ENCODE data around the gene MMEL1.
"Not testable (repeated sequence)": the region's sequence is repeated elsewhere in the genome, so short reads cannot be mapped to it uniquely, and the experiment has no call there.

MMEL1 gene

DNA sequence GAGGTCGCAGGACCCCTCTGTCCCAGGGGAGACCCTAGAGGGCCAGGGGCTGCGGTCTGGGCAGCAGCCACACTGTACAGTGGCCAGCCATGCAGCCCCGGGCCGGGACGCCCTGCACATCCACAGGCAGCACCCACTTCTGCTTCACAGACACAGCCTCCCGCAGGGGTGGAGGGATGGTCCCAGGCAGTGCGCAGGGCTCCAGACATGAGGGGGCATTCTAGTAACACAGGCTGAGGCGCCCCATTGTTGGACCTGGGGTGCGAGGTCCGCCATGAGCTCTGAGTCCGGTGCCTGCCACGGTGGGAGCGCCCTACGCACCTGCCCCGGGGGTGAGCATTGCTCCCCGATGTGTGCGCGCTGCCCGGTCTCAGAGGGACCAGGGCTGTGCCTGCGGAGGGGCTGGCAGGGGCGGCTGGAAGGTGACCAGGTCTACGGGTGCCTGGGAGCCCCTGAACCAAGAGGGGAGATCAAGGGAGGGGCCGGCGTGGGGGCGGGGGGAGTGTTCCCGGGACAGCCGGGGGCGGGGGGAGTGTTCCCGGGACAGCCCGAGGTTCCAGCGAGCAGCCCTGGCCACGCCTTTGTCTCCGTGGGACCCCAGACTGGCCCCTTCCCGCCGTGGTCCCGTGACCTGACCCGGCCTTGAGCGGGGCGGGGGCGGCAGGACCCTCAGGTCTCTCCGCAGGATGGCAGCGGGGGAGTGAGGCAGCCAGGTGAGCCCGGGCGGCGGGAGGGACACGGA lies 4.5 kb downstream of the MMEL1 start:
- DNase-seq: no peak

DNA sequence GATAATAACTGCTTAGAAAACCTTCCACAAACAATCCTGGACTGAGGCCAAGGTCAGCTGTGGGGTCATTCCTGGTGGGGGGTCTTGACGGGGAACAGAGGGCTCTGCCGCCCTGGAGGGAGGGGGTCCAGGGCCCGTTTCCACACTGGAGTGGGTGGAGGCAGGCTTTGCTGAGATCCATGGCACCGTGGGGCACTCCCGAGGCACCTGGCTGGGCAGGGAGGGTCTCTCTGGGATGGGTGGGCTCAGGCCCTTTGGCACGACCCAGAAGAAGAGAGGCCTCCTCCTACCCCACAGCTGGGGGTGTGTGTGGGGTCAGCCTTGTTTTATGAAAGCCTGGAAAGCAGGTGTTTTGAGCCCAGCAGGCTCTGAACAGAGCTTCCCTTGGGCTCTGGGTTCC lies 5.1 kb downstream of the MMEL1 start:
- no peak for DNase-seq

DNA sequence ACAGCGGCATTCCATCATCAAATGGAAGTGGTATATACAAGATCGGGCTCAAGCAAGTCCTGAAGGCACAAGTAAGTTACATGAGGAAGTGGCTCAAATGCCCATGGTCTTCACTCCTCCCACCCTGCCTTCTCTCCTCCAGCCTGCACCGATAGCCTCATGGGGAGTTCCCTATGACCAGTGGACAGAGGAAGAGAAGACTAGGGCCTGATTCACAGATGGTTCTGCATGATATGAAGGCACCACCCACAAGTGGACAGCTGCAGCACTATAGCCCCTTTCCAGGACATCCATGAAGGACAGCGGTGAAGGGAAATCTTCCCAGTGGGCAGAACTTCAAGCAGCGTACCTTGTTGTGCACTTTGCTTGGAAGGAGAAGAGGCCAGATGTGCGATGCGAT lies 7.1 kb downstream of the MMEL1 start:
- DNase-seq: not testable (repeated sequence)

DNA sequence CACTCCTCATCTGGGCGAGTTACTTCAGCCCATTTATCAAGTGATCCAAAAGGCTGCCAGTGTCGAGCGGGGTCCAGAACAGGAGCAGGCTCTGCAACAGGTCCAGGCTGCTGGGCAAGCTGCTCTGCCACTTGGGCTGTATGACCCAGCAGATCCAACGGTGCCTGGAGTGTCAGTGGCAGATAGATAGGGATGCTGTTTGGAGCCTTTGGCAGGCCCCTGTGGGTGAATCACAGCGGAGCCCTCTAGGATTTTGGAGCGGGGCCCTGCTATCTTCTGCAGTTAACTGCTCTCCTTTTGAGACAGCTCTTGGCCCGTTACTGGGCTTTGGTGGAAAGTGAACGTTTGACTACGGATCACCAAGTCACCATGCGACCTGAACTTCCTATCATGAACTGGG lies 7.5 kb downstream of the MMEL1 start:
- no peak for DNase-seq

DNA sequence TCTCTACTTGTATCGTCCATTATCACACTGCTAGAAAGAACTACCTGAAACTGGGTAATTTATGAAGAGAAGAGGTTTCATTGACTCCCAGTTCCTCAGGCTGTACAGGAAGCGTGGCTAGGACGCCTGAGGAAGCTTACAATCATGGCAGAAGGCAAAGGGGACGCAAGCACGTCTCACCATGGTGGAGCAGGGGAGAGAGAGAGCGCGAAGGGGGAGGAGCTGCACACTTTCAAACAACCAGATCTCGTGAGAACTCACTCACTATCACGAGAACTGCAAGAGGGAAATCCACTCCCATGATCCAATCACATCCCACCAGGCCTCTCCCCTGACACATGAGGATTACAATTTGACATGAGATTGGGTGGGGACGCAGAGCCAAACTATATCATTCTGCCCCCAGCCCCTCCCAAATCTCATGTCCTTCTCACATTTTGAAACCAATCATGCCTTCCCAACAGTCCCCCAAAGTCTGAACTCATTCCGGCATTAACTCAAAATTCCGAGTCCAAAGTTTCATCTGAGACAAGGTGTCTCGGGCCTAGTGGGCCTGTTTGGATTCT lies 8.0 kb downstream of the MMEL1 start:
- DNase-seq: no peak

DNA sequence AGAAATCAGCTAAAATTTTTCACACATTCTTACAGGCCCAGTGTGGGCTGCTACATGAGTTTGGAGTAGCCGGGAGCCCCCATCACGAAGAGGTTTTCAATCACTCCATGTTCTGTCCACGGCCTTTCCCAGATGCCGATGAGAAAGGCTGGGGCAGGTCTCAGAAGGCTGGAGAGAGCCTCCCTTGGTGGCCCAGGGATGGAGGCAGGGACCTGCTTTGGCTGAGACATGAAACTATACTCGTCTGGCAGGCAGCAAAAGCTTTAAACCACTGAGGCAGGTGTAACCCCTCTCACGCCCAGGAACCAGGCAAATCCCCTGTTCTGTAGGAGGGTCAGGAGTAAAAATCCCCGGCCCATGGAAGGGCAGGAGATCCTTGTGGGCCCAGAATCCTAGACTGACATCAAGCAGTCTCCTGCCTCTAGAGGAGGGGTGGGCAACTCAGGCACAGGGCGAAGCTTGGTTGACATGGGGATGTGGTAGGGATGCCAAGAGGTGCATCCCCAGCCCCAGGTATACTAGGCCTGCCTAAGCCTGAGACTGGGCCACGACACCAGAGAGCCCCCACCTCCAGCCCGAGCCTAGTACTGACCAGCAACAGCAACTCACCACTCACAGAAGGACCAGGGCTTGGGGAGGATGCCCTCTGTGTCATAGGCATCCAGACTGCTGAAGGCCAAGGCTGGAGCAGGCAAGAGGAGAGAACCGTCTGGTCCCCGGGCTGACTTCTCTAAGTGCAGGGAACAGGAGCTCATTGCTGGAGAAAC lies 9.1 kb downstream of the MMEL1 start:
- no peak for DNase-seq

DNA sequence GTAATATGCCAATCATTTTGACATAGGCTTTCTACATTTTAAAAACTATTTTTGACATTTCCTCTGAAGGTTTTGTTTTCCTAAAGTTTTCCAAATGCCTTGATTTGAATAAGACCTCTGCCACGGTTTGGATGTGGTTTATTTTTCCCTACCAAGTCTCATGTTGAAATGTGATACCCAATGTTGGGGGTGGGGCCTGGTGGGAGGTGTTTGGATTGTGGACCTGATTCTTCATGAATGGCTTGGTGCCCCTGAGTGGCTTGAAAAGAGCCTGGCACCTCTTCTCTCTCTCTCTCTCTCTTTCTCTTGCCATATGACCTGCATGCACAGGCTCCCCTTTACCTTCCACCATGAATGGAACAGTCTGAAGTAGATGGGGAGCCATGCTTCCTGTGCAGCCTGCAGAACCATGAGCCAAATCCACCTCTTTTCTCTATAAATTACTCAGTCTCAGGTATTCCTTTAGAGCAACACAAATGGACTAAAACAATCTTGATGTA lies 14.8 kb downstream of the MMEL1 start:
- DNase-seq: no peak

DNA sequence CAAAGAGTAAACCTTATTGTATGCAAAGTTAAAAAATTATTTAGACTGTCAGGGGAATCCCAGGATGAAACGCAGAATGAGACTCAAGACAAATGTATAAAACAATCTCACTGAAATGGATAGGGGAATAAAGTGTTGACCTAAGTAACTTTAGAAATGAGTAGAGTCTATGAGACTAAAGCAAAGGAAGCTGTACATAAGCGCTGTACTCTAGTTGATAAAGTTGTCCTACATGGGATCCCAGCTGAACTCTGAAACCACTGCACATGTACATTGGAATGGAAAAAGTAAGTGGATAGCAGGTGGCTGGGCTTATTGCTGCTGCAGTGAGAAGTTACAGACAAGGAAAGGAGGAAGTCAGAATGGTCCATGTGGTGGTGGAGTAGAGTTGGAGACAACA lies 18.7 kb downstream of the MMEL1 start:
- no peak for DNase-seq

DNA sequence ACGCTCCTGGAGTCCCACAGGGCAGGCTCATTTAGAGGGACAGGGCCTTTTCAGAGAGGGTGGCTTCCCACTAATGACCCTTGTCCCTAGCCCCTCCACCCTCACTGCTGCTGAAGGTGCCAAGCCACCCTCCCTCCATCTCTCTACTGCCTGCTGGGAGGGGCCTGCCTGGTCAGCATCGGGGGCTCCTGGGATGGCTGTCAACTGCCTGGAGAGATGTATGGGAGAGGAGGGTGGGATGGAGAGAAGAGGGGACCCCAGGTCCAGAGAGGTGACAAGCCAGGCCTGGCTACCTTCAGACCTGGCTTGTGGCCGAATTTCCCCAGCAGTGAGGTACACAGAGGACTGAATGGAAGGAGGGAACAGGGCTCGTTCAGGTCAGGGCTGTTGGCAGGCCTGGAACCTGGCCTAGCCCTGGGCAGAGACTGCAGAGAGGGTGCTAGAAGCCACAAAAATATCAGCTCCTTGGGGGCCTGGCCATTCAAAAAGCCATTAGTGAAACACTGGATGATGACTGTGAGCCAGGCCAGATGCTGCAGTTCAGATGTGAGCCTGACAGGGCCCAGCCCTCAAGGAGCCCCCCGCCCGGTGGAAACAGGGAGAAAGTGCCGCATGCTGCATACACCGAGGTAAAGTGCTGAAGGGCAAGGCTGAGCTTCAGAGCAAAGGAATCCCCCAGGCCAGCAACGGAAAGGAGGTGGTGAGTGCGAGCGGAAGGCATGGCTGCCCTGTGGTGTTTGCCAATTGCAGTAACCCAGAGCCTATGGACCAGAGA lies 20.0 kb downstream of the MMEL1 start:
- DNase-seq: no peak

DNA sequence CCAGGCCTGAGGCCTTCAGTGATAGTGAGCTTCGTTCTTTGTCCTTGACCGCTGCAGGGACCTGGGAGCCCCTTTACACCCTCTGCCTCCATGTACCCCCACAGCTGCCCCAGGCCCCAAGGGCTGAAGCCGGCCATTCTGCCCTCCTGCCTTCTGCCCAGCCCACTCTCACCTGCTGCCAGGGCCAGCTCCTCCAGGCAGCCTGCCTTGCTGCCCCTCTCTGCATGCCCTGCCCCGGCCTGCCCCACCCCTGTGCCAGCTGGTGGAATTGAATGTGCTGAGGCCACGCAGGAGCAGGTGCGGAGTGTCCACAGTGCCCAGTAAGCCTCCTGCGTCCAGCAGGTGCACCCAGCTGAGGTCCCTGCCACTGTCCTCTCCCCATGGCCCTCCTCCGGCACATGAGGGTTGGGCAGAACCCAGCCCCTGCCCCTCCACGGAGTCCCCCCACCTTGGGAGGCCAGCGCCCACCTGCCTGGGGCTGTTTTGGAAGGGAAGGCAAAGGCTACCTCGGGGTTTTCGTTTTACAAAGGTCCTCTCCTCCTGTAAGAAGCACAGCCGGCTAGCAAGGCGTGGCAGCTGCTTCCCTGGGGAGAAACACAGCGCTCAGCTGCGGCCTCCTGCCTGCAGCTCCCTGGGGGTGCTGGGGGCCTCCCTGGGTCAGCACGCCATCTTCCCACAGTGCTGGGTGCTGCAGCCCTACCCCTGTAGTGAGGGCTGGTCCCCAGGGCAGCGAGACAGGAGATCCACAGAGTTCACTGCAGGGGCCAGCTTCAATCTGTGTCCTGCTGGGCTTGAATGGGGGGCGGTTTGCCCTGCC lies 21.0 kb downstream of the MMEL1 start:
- no peak for DNase-seq

DNA sequence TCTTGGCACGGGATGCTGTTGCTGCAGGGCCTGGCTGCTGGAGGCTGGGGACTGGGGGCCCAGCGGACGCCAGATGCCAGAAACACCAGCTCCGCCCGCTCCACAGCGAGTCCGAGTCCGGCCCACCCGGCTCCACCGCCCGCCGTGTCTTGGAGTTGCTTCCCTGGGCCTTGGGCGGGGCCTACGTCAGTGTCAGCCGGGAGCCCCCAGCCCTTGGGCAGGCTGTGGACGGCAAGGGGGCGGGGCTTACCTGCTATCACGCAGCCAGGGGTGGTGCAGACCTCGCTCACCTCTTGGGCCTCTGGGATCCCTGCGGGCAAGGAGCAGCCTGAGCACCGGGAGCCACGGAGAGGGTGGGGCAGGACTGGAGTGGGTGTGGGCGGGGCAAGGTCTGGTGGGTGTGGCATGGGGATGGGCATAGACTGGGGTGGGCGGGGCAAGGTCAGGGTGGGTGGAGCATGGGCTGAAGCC lies 21.8 kb downstream of the MMEL1 start:
- no peak for DNase-seq

DNA sequence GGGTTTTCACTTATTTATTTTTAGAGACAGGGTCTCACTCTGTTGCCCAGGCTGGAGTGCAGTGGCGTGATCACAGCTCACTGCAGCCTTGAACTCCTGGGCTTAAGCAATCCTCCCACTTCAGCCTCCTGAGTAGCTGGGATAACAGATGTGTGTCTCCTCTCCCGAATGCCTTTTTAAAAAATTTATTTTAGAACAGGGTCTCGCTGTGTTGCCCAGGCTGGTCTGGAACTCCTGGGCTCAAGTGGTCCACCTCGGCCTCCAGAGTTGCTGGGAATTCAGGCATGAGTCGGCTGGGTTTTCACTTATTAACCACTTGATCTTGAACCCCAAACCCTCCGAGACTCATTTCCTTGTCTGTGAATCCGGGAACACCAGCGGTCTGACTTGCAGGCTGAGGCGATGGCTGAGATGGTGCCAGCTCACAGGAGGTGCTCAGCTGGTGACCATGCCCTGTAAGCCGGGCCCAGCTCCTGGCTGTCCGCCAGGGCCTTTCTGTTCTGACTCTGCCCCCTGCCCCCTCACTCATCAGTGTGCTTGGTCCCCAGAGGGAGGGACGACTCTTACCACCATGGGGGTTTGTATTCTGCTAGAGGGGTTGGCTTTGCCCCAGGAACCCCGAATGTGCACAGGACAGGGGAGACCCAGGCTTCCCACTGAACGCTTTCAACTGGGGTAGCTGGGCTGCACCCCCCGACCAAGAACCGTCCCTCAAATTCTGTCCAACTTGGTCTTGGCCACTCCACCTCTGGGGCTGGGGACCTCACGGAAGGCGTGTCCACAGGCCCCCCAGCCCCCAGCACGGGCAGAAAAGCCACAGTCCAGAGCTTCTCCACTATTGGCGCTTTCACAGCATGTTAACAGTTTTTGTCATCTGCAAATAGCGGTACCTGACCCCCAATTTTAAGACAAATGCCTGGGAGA lies 22.5 kb downstream of the MMEL1 start:
- DNase-seq: no peak

DNA sequence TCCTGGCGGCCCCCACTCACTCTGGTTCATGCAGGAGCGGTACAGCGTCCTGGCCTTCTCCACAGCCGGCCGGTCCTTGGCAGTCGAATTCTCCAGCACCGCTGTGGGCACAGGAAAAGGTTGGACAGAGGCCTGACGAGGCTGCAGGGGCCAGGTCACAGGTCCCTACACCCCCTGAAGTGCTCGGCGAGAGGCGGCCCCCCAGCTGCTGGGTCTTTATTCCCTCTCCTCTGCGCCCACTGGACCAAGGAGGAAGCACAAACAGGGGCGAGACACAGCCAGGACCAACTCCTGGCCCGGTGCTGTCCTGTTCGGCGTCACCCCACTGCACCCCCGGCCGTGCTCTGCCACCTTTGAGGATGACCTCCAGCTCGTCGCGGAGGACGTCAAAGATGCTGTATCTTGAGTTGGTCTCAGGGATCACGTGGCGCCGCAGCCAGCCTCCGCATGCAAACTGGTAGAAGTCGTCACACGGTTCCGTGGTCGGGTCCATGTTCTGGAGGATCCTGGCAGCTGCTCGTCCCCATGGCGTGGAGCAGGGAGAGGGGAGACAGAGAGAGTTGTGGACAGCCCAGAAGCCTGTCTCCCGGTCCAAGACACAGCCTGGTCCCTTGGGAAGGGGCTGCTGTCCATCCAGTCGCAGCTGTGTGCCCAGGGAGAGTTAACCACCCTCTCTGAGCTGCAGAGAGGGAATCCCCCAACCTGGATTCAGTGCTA lies 23.3 kb downstream of the MMEL1 start:
- no peak for DNase-seq

DNA sequence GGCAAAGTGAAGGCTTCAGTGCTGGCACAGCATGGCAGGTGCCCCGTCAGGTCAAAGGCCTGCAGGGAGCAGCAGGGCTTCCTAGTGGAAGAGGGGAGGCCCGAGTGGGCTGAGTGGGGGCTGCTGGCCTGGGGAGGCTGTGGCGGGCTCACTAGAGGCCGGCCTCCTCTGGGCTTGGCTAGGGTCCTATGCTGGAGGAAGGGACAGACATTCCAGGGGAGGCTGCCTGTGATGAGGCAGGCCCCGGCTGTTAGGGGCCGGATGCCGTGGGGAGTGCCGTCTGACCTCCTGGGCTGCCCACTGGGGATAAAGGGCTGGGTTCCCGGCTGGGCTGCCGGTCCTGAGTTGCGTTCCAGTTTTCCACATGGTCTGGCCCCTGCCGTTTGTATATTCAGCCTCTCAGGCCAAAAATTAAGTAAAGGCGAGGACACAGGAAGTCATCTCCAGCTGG lies 25.1 kb downstream of the MMEL1 start:
- DNase-seq: no peak

DNA sequence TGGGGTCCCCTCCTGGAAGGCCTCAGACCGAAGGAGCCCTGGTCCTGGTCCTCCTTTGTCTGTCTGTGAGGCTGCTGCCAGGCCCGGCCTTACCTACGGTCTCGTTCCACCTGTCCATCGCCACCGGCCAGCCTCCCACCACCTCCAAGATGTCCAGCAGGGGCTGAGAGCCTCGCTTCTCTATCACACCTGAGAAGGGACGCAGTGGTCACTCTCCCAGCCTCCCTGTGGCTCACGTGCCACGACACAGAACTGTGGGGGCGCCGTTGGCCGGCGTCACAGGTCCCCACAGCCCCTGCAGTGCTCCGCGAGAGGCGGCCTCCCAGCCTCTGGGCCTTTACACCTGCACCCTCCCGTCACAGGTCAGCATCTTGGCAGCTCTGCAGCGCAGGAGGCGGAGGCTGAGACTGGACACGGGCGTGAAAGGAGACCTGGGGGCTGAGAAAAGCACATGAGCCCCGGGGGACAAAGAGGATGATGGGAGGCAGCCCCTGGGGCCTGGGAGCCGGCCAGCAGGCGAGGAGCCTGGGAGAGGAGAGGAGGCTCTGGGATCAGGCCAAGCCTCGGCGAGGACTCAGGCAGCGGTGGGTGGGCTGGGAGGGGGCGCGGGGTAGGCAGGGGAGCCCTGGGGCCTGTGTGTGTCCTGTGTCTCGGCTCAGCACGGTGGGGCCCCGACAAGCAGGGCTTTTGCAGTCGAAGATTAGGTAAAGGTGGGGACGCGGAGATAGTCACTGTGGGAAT lies 25.8 kb downstream of the MMEL1 start:
- DNase-seq: no peak

DNA sequence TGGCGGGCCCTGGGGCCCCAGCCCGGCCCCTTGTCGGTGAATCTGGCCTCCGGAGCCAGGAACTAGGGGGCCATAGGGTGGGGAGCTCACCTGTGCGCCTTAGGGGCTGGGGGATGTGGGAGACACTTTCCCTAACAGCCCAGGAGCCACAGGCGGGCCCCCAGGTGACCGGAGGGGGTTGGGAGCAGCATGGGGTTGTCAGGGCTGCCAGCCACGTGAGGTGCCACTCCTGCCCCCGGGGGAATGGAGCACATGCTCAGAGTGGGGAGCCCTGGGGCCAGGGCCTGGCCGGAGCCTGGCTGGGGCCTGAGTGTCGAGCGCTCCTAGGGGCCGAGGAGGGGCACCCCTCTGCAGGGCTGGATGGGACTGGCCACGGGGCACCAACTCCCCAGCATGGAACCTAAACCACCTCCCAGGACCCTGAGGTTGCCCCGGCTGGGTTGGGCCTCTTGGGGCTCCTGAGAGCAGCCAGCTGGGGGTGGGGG lies 26.4 kb downstream of the MMEL1 start:
- DNase-seq: no peak

DNA sequence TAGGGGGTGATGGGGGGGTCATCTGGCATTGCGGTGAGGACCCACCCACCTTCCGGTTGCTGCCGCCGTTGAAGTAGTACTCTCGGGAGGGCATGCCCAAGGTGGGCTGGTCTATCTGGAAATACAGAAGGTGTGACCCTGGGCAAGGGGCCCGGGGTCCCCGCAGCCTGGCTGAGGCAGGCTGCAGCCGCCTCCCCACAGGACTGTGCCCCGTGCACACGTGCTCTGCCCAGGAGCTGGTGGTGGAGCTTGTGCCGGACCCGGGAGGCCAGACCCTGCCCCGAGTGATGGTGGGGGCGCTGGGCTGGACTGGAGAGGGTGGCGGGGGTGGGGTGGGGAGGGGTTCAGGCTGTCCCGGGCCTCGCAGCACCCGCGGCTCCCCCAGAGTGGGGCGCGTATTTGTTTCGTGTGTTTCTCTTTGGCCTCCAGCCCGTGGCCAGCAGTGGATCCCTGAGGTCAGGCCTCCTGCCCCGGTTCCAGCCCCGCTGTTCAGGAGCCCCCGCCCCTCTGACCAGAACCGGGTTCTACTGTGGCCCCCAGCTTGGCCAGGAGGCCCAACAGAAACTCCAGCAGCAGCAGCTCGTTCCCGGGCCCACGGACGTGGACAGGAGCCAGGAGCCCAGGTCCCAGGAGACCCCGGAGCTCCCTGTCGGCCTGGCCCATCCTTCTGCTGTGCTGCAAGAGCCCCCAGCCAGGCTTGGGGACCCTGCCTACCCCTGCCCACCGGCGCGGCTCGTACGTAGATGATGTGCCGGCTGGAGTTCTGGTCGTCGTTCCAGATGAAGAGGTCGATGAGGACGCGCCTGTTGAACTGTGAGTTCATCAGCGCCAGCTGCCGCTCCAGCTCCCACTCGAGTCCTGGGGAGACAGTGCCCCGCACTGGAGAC lies 27.1 kb downstream of the MMEL1 start:
- no peak for DNase-seq

DNA sequence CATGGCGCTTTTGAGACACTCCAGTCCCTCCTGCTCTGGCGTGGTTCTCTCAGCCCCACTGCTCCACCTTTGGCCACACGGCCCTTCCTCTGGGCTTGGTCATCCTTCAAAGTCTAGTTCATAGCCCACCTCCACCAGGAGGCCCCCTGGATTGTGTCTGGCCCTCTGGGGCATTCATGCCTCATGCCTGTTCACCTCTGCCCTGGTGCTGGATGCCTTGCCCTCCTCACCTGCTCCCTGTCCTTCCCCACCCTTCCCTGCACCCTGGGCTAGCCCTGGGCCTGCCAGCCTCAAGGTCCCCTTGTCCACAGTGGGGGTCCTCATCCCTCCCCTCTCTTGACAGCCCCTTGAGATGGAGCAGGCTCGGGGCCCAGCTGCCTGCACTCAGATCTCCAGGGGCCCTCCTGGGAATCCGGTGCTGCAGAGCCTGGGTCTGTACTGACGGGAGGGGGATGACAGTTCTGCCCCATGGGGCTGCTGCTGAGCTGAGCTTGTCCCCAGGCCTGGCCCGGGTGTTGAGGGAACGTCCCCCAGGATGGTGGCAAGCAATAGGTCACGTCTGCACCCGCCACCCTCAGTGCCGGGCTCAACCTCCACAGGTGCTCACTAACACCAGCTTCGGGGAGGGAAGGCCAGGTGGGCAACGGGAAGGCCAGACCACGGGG lies 27.8 kb downstream of the MMEL1 start:
- no peak for DNase-seq

Data from activated CD4-positive, CD25-positive, alpha-beta regulatory T cell (primary cell).